GM12878 (cell line): ENCODE results near the gene MGLL. TPM values are rescaled to one million over a fixed set of nuclear protein-coding genes. Genes with fewer than 3 reads are reported as not detected.

Source experiments
- BRCA1 ChIP-seq: IDR thresholded peaks from 2 replicates; pipeline ENCODE4 v1.6.1; 2011; ENCODE audit warnings: low read depth, low read length, improper control_type of control experiment
- CBFB ChIP-seq: IDR thresholded peaks from 2 replicates; pipeline ENCODE4 v1.6.1; 2016; ENCODE audit warnings: antibody characterized with exemption, low read depth
- CEBPZ ChIP-seq: fragments of 150-350 bp; IDR thresholded peaks from 2 replicates; pipeline ENCODE4 v1.6.1; 2016; ENCODE audit warnings: low read depth, low read length
- DPF2 ChIP-seq: fragments of 450-650 bp; IDR thresholded peaks from 2 replicates; pipeline ENCODE4 v1.6.1; 2017; ENCODE audit warnings: mild to moderate bottlenecking
- GATAD2B ChIP-seq: fragments of 450-650 bp; conservative IDR thresholded peaks from 2 replicates; pipeline ENCODE4 v1.6.1; 2017; ENCODE audit warnings: low read depth, mild to moderate bottlenecking, moderate library complexity
- HDGF ChIP-seq: fragments of 450-650 bp; IDR thresholded peaks from 2 replicates; pipeline ENCODE4 v1.6.1; 2016; ENCODE audit warnings: antibody characterized with exemption
- MYB ChIP-seq: fragments of 150-350 bp; IDR thresholded peaks from 2 replicates; pipeline ENCODE4 v1.6.1; 2014; ENCODE audit warnings: mild to moderate bottlenecking, low read depth, low read length, borderline replicate concordance
- NFYA ChIP-seq: IDR thresholded peaks from 2 replicates; pipeline ENCODE4 v1.6.1; 2011; ENCODE audit warnings: low read depth, mild to moderate bottlenecking, low read length, improper control_type of control experiment, borderline replicate concordance
- NKRF ChIP-seq: fragments of 450-650 bp; conservative IDR thresholded peaks from 2 replicates; pipeline ENCODE4 v1.6.1; 2017; ENCODE audit warnings: mild to moderate bottlenecking, moderate library complexity
- PBX3 ChIP-seq: IDR thresholded peaks from 2 replicates; pipeline ENCODE4 v1.6.1; 2011; ENCODE audit warnings: mild to moderate bottlenecking, low read depth, low read length, moderate library complexity; ENCODE audit not compliant: insufficient replicate concordance
- RB1 ChIP-seq: fragments of 450-650 bp; formaldehyde crosslinking; IDR thresholded peaks from 2 replicates; pipeline ENCODE4 v1.6.1; 2017; ENCODE audit warnings: mild to moderate bottlenecking, borderline replicate concordance
- RCOR1 ChIP-seq: conservative IDR thresholded peaks from 2 replicates; pipeline ENCODE4 v1.6.1; 2012; ENCODE audit warnings: low read depth, low read length, improper control_type of control experiment
- SIX5 ChIP-seq: IDR thresholded peaks from 2 replicates; pipeline ENCODE4 v1.6.1; 2011; ENCODE audit warnings: mild to moderate bottlenecking, low read depth, low read length, moderate library complexity; ENCODE audit not compliant: severe bottlenecking
- SMAD5 ChIP-seq: IDR thresholded peaks from 2 replicates; pipeline ENCODE4 v1.6.1; 2016; ENCODE audit warnings: antibody characterized with exemption, low read depth
- TCF3 ChIP-seq: IDR thresholded peaks from 2 replicates; pipeline ENCODE4 v1.6.1; 2012; ENCODE audit warnings: low read depth, mild to moderate bottlenecking, low read length, borderline replicate concordance; ENCODE audit not compliant: insufficient read depth
- ZBED1 ChIP-seq: IDR thresholded peaks from 2 replicates; pipeline ENCODE4 v1.6.1; 2016; ENCODE audit warnings: borderline replicate concordance
- ZNF274 ChIP-seq: IDR thresholded peaks from one replicate; pipeline ENCODE4 v1.8.0; 2011; ENCODE audit not compliant: insufficient read length, insufficient read depth
- ZNF592 ChIP-seq: fragments of 450-650 bp; IDR thresholded peaks from 2 replicates; pipeline ENCODE4 v1.6.1; 2017; ENCODE audit warnings: mild to moderate bottlenecking, moderate library complexity
- ZSCAN29 ChIP-seq: fragments of 450-650 bp; IDR thresholded peaks from 2 replicates; pipeline ENCODE4 v1.6.1; 2017; ENCODE audit warnings: mild to moderate bottlenecking, moderate library complexity
- polyA plus RNA-seq, 11 experiments: library from polyadenylated mRNA; depleted of rRNA in 4 of 11; unstranded in 6 of 11; stranded (reverse) in 5 of 11; fragments of >200 nt; fragmentation: Nextera tagmentation in 4 of 11; fragmentation: Illumina TruSeq in 1 of 11; extraction: Ambion mirVana in 4 of 11; extraction: Trizol in 1 of 11; gene quantifications; 1 replicate in 1 of 11; 2 replicates in 10 of 11; pipeline versions ENCODE4 v1.2.1 to v1.2.3, GENCODE V29; 2011 to 2016; ENCODE audit warnings: inconsistent platforms in 2 of 11, missing spikeins in 2 of 11, low read depth in 1 of 11
- total RNA-seq, 4 experiments: library from RNA; depleted of rRNA in 3 of 4; stranded (reverse); fragments of >200 nt in 3 of 4; fragmentation: Illumina TruSeq in 1 of 4; extraction: Trizol in 1 of 4; gene quantifications; 2 replicates each; pipeline versions ENCODE4 v1.2.1 to v1.2.3, GENCODE V29; 2013 to 2021

The MGLL gene
- total and polyA plus RNA-seq, 10 of the 15 experiments (the other 5 are each of a cell fraction or from before 2014, with no cell fraction given) = 44.9 to 177 (median 72.9) TPM

GRCh38 chr3:127673191-127674100, 148.9 kb downstream of the MGLL start (continued):
- TF ChIP-seq PBX3 (no peak), SIX5 (no peak), GATAD2B (peak; percentile 15), ZSCAN29 (no peak), BRCA1 (no peak), RB1 (0 out of 2 replicates have a peak, but pooled peaks have one; percentile 36), HDGF (no peak), TCF3 (no peak), NKRF (0 out of 2 replicates have a peak, but pooled peaks have one; percentile 51), ZNF274 (no peak), RCOR1 (no peak), CEBPZ (no peak), MYB (no peak), CBFB (no peak), NFYA (no peak), SMAD5 (no peak), ZBED1 (no peak), DPF2 (0 out of 2 replicates have a peak, but pooled peaks have one; percentile 6), ZNF592 (no peak)
